ENCODE results near the gene MAPK8IP1. TPM values are rescaled to one million over a fixed set of nuclear protein-coding genes. Genes with fewer than 3 reads are reported as not detected.

Gene MAPK8IP1
- polyA plus RNA-seq, 2 of the 4 experiments (the other 2 are of a cell fraction): 2.6 to 5.8 TPM

DNA sequence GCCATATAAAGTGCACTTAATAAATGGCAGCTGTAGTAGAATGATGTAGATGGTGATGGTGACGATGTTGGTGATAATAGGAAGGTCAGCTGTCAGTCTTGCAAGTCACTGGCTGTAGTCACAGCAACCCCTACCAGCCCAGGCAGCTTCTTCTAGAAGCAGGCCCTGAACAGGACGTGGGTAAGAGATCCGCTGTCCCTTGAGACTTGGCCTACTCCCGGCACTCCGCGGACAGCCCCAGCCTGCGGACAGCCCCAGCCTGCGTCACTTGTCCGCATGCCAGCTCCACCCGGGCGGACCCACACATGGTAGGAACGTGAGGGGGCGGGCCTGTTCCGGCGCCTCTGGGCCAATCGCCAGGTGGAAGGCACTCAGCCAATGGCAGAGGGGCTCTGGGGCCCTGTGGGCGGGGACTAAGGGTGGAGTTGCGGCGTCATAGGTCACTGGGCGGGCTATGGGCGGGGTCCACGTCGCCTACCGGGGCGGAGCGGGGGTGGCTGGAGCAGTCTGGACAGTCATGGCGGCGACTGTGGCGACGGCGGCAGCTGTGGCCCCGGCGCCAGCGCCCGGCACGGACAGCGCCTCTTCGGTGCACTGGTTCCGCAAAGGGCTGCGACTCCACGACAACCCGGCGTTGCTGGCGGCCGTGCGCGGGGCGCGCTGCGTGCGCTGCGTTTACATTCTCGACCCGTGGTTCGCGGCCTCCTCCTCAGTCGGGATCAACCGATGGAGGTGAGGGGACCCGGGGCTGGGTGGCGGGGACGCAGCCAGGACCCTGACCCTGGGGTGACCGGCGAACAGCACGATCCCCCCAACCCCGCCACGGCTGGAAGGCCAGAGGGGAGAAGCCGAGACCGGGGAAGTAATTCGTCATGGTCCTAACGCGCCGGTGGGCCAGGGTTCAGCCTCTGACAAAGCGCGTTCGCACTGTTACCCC is 38.2 kb upstream of the MAPK8IP1 start, which contains the start of gene CRY2 (continued):
- TF ChIP-seq FOSB (CRISPR knock-in tag; IDR thresholded peaks at IDR 0.05) (no peak), GATA3 (IDR thresholded peaks at IDR 0.05; ENCODE audit: borderline replicate concordance) (peak; percentile 50; the same call in 1 of the 2 replicates), RCOR1 (IDR thresholded peaks at IDR 0.05; ENCODE audit: low read depth, low read length) (no peak), EP300 (IDR thresholded peaks at IDR 0.05) (no peak), MAFK (IDR thresholded peaks at IDR 0.05; ENCODE audit: partially characterized antibody) (no peak), CHD2 (IDR thresholded peaks at IDR 0.05; ENCODE audit: low read length, partially characterized antibody) (no peak), SMC3 (IDR thresholded peaks at IDR 0.05) (no peak), RFX5 (IDR thresholded peaks at IDR 0.05) (peak; percentile 51; the same call in 1 of the 2 replicates), ZSCAN20 (CRISPR knock-in tag; IDR thresholded peaks at IDR 0.05) (no peak), SREBF2 (IDR thresholded peaks at IDR 0.05) (no peak), JUN (IDR thresholded peaks at IDR 0.05) (peak in 1 of 2 experiments; percentile 64; a peak in 2 of 5 replicates), ZFP36 (IDR thresholded peaks at IDR 0.05; ENCODE audit: borderline replicate concordance, partially characterized antibody) (no peak), CBX2 (IDR thresholded peaks at IDR 0.05; ENCODE audit: borderline replicate concordance, low read depth) (no peak), POLR2A (IDR thresholded peaks at IDR 0.05; ENCODE audit: low read length) (peak; percentile 90), ZC3H11A (IDR thresholded peaks at IDR 0.05) (no peak), HDAC2 (IDR thresholded peaks at IDR 0.05) (no peak), TP53 (CRISPR knock-in tag; IDR thresholded peaks at IDR 0.05) (no peak), RAD21 (conservative IDR thresholded peaks at IDR 0.05 in 1 of 2, IDR thresholded peaks at IDR 0.05 in 1 of 2) (no peak), CHD4 (IDR thresholded peaks at IDR 0.05; ENCODE audit: borderline replicate concordance) (no peak), KDM1A (IDR thresholded peaks at IDR 0.05; ENCODE audit: low read depth) (no peak), HOXB13 (CRISPR knock-in tag; IDR thresholded peaks at IDR 0.05; ENCODE audit: low read depth) (no peak), RARB (CRISPR knock-in tag; IDR thresholded peaks at IDR 0.05) (no peak), EHF (CRISPR knock-in tag; IDR thresholded peaks at IDR 0.05) (no peak), BHLHE40 (IDR thresholded peaks at IDR 0.05; ENCODE audit: low read depth, low read length) (peak; percentile 88), KDM5A (IDR thresholded peaks at IDR 0.05) (peak; percentile 45; the same call in 1 of the 2 replicates), MYC (IDR thresholded peaks at IDR 0.05; ENCODE audit: borderline replicate concordance, low read length) (peak; percentile 46; the same call in 1 of the 2 replicates), NFE2L2 (conservative IDR thresholded peaks at IDR 0.05; ENCODE audit: low read length) (no peak), FOSL2 (IDR thresholded peaks at IDR 0.05) (no peak), FOSL2 (CRISPR knock-in tag; IDR thresholded peaks at IDR 0.05) (no peak), NPAS2 (CRISPR knock-in tag; IDR thresholded peaks at IDR 0.05; ENCODE audit: borderline replicate concordance) (peak; percentile 91)
- TF ChIP-seq, protein P1, sequence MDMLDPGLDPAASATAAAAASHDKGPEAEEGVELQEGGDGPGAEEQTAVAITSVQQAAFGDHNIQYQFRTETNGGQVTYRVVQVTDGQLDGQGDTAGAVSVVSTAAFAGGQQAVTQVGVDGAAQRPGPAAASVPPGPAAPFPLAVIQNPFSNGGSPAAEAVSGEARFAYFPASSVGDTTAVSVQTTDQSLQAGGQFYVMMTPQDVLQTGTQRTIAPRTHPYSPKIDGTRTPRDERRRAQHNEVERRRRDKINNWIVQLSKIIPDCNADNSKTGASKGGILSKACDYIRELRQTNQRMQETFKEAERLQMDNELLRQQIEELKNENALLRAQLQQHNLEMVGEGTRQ (IDR thresholded peaks at IDR 0.05): peak; percentile 52; the same call in 1 of the 2 replicates
- TF ChIP-seq, protein P2, sequence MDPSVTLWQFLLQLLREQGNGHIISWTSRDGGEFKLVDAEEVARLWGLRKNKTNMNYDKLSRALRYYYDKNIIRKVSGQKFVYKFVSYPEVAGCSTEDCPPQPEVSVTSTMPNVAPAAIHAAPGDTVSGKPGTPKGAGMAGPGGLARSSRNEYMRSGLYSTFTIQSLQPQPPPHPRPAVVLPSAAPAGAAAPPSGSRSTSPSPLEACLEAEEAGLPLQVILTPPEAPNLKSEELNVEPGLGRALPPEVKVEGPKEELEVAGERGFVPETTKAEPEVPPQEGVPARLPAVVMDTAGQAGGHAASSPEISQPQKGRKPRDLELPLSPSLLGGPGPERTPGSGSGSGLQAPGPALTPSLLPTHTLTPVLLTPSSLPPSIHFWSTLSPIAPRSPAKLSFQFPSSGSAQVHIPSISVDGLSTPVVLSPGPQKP (IDR thresholded peaks at IDR 0.05; ENCODE audit: low read depth, low read length): no peak
- TF ChIP-seq, protein P3, sequence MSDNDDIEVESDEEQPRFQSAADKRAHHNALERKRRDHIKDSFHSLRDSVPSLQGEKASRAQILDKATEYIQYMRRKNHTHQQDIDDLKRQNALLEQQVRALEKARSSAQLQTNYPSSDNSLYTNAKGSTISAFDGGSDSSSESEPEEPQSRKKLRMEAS (IDR thresholded peaks at IDR 0.05): peak; percentile 100
- TF ChIP-seq, protein P4, sequence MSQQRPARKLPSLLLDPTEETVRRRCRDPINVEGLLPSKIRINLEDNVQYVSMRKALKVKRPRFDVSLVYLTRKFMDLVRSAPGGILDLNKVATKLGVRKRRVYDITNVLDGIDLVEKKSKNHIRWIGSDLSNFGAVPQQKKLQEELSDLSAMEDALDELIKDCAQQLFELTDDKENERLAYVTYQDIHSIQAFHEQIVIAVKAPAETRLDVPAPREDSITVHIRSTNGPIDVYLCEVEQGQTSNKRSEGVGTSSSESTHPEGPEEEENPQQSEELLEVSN (IDR thresholded peaks at IDR 0.05; ENCODE audit: borderline replicate concordance, low read depth): peak; percentile 19; the same call in 1 of the 2 replicates
- TF ChIP-seq, protein P5, sequence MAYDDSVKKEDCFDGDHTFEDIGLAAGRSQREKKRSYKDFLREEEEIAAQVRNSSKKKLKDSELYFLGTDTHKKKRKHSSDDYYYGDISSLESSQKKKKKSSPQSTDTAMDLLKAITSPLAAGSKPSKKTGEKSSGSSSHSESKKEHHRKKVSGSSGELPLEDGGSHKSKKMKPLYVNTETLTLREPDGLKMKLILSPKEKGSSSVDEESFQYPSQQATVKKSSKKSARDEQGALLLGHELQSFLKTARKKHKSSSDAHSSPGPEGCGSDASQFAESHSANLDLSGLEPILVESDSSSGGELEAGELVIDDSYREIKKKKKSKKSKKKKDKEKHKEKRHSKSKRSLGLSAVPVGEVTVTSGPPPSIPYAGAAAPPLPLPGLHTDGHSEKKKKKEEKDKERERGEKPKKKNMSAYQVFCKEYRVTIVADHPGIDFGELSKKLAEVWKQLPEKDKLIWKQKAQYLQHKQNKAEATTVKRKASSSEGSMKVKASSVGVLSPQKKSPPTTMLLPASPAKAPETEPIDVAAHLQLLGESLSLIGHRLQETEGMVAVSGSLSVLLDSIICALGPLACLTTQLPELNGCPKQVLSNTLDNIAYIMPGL (CRISPR knock-in tag; IDR thresholded peaks at IDR 0.05; ENCODE audit: borderline replicate concordance): no peak
- TF ChIP-seq, protein P6, sequence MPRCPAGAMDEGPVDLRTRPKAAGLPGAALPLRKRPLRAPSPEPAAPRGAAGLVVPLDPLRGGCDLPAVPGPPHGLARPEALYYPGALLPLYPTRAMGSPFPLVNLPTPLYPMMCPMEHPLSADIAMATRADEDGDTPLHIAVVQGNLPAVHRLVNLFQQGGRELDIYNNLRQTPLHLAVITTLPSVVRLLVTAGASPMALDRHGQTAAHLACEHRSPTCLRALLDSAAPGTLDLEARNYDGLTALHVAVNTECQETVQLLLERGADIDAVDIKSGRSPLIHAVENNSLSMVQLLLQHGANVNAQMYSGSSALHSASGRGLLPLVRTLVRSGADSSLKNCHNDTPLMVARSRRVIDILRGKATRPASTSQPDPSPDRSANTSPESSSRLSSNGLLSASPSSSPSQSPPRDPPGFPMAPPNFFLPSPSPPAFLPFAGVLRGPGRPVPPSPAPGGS (IDR thresholded peaks at IDR 0.05): peak; percentile 46; the same call in 1 of the 3 replicates
- TF ChIP-seq, protein P7, sequence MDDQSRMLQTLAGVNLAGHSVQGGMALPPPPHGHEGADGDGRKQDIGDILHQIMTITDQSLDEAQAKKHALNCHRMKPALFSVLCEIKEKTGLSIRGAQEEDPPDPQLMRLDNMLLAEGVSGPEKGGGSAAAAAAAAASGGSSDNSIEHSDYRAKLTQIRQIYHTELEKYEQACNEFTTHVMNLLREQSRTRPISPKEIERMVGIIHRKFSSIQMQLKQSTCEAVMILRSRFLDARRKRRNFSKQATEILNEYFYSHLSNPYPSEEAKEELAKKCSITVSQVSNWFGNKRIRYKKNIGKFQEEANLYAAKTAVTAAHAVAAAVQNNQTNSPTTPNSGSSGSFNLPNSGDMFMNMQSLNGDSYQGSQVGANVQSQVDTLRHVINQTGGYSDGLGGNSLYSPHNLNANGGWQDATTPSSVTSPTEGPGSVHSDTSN (IDR thresholded peaks at IDR 0.05): no peak

All from A549 (cell line).